ENCODE results near the gene SLCO4A1.
"Not testable (repeated sequence)": the region's sequence is repeated elsewhere in the genome, so short reads cannot be mapped to it uniquely, and the experiment has no call there.

The SLCO4A1 gene

DNA sequence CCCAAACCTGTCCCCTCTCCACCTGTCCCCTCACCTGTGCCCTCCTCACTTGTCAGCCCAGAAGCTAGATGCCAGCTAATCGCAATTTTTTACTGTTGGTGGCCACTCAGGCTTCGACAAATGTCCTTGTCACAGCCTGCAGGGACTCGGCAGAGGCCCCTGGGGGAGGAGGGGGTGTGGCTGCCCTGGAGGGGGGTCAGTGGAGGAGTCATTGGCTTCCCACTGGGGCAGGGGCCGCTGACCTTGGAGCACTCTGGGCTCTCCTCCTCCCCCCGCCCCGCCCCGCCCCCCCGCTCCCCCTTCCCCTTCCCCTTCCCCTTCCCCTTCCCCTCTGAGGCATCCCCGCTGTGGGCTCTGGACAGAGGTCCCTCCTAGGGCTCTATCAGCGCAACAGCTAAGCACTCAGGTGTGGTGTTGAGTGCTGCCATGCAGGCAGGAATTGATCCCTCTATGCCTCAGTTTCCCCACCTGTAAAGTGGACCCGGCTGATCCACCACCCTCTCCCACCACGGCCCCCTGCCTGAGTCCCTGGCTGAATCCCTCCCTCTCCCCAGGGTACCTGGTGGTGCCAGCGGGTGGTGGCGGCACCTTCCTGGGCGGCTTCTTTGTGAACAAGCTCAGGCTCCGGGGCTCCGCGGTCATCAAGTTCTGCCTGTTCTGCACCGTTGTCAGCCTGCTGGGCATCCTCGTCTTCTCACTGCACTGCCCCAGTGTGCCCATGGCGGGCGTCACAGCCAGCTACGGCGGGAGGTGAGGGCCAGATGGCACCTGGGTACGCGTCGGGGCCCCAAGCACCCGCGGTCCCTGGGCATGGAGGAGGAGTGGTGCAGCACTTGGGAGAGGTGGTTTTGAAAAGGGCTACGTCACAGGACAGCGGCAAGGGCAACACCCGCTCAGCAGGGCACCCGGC lies 23.8 kb downstream of the SLCO4A1 start:
- DNase-seq (ENCODE audit: low read depth) = no peak

DNA sequence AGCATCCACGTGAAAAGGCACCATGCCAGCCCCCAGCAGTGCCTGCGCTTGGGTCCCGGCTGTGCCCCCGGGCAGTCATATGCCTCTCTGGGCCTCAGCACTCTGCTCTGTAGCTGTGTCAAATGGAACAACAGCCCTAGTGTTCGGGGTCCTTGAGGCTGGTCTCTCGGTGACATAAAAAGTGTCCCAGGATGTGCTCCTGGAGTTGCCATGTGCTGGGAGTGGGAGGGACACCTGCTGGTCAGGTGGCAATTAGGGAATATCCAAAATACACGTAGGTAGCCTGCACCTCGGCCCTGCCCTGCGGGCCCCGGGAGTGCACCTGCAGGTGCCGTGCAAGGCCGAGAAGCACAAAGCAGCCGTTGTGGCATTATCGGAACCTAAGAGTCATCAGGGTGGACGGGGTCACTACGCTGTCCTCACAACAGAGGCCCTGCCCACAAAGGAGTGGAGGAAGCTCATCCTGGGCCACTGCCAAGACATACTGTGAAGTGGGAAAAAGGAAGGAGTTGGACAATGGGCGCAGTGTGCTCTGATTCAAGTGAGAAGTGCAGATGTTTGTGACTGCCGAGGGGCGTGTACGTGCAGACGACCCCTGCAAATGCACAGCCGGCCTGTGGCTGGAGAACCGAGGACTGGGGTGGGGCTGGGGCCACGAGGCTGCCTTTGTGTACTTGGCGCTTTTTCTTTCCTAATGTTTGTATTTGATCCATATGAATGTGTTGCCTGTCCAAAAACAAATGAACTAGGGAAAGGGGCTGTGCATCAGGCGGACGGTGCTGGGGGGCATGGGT lies 24.6 kb downstream of the SLCO4A1 start:
- no peak for DNase-seq (ENCODE audit: low read depth)

- DNase-seq (ENCODE audit: low read depth) = no peak
These were observed 25.5 kb downstream of the SLCO4A1 start for GRCh38 chr20:62667530-62668440.

GRCh38 chr20:62668441-62669027 lies 26.2 kb downstream of the SLCO4A1 start:
- no peak for DNase-seq (ENCODE audit: low read depth)

GRCh38 chr20:62669249-62669648 lies 26.9 kb downstream of the SLCO4A1 start:
- no peak for DNase-seq (ENCODE audit: low read depth)

DNA sequence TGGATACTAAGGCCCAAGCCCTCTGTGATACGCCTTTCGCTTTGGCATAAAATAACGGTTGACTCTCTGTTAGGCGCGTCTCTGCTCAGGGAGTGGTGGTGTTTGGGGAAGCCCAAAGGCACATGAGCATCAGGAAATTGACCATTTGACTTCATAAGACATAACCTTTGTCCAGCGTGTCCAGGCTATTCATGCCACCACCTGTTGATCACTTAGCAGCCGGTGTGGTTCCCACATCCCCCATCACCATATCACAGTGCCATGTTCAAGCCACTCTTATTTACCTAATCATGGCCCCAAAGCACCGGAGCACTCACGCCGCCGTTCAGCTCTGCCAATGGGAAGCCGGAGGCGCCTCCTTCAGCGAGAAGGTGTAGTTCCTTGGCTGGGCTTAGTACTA lies 27.9 kb downstream of the SLCO4A1 start:
- DNase-seq (ENCODE audit: low read depth) = no peak

- DNase-seq (ENCODE audit: low read depth) = no peak
These were observed 28.7 kb downstream of the SLCO4A1 start for GRCh38 chr20:62670998-62671397.

DNA sequence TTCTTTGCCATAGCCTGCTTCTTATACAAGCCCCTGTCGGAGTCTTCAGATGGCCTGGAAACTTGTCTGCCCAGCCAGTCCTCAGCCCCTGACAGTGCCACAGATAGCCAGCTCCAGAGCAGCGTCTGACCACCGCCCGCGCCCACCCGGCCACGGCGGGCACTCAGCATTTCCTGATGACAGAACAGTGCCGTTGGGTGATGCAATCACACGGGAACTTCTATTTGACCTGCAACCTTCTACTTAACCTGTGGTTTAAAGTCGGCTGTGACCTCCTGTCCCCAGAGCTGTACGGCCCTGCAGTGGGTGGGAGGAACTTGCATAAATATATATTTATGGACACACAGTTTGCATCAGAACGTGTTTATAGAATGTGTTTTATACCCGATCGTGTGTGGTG lies 29.5 kb downstream of the SLCO4A1 start:
- no peak for DNase-seq (ENCODE audit: low read depth)

- no peak for DNase-seq (ENCODE audit: low read depth)
These were observed 32.1 kb downstream of the SLCO4A1 start for GRCh38 chr20:62674370-62674769.

DNA sequence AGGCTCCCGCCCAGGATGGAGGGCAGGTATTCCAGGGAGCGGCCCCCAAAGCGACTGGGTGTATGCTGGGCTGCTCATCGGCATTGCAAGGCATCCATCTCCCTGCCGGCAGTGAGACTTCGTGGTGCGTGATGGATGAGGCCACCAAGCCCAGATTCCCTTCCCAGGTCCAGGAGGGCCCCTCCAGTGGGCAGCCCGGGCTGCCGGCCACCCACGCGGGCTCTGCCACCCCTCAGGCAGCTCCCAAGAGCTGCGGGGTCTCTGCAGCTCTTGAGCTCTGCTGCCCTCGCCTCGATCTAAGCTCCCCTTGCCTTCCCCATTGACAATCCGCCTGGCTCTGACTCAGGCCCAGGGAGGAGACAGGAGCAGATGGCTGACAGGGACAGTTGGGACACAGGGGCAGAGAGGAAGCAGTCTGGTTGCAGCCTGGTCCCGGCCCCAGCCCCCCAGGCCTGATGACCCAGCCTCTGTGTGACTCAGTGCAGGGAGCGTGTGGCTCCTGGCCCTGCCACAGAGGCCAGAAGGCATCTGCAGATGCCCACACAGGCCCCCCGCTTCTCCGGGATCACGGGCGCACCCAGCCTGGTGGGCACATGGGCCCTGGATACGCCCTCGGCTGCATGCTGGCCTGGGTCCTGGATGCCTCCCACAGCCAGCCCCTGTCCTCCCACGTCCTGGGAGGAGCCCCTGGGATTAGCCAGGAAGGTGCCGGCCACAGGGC lies 33.0 kb downstream of the SLCO4A1 start:
- DNase-seq (ENCODE audit: low read depth) = no peak

GRCh38 chr20:62675877-62676260 lies 33.6 kb downstream of the SLCO4A1 start:
- DNase-seq (ENCODE audit: low read depth) = no peak

- no peak for DNase-seq (ENCODE audit: low read depth)
These were observed 34.7 kb downstream of the SLCO4A1 start for GRCh38 chr20:62676976-62677375.

GRCh38 chr20:62677678-62678077 lies 35.4 kb downstream of the SLCO4A1 start:
- no peak for DNase-seq (ENCODE audit: low read depth)

GRCh38 chr20:62678553-62678952 lies 36.2 kb downstream of the SLCO4A1 start:
- no peak for DNase-seq (ENCODE audit: low read depth)

GRCh38 chr20:62679978-62680589 lies 37.8 kb downstream of the SLCO4A1 start:
- no peak for DNase-seq (ENCODE audit: low read depth)

DNA sequence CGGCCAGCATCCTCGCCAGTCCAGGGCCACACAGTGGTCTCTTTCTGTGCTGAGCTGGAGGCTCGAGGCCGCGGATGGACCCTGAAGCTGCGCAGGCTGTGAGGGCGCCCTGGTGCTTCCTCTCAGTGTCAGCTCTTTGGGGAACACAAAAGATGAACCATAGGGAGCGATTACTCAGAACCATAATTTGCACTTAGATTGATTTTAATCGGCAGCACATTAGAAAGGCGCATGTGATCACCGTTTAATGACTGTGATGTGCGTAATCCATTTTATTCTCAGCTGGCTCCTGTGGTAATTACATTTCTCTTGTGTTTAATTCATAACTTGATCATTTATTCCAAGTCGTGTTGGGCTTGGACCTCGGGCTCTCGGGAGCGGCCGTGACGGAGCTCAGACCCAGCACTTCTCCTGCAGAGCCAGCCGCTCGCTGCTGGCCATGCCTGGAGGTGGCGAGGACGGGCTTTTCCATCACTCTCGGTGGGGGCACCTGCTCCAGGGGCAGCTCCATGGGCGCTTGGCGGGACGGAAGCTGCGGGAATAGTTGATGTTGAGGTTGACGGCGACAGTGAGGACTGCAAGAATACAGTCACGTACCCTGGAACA lies 40.7 kb downstream of the SLCO4A1 start:
- DNase-seq (ENCODE audit: low read depth) = no peak

GRCh38 chr20:62683660-62684322 lies 41.5 kb downstream of the SLCO4A1 start:
- not testable (repeated sequence) for DNase-seq (ENCODE audit: low read depth)

DNA sequence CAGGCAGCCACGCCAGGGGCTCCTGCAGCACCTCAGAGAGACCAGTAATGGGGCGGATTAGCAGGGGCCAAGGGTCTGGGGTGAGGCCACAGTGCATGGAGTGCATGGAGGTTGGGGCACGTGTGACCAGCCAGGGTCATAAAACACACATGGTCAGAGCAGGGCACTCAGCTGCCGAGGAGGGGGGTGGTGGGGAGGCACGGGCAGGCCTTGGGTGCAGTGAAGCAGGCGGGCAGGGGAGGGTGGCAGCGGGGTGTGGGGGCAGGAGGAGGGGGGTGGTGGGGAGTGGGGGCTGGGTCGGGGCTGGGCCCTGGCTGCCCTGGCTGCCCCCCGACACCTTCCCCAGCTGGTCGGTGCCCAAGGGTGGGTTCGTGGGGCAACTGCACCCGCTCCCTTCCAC lies 42.7 kb downstream of the SLCO4A1 start:
- no peak for DNase-seq (ENCODE audit: low read depth)

DNA sequence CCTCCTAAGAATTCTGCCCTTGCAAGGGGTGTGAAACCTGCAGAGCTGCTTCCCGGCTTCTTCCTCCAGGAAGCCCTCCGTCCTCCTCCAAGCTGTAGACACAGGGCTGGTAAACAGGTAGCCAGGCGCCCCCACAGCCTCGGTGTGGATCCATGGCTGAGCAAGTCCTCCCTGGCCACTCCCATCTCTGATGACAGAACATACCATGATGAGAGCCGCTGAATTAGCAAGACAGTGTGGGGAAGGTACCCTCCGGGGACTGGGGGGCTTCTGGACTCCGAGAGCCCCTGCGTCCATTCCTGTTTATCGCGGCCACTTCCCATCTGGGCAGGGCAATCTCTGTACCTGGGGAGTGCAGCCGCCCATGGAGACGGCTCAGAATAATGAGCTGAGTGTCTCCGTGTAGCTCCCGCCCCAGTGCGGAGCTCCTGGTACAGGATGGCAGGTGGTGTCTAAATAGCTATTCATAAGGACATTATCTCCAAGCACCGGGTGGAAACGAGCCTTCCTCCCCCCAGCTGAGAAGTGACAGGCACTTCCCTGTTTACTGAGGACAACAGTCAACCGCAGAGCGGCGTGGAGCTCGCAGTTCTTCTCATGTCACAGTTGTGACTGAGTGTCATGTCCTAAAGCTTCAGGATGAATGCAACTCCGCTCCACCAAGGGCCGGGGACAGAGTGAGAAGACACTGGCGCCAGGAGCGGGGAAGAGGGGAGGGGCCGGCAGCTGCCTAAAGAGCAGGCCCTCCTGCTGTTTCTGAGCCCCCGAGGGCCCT lies 43.7 kb downstream of the SLCO4A1 start:
- DNase-seq (ENCODE audit: low read depth) = no peak

Data from activated gamma-delta T cell treated with anti-CD3 and anti-CD28 coated beads, Interleukin-2, amount 50 U/mL, for 16 hours (primary cell).